TTC549 (cell line): ENCODE data around the gene PDX1.

ENCODE experiments used
- FAIRE-seq: peaks from 2 replicates; lab custom pipeline; 2012; peaks lifted over from hg19 to GRCh38; lab: Jason Lieb, UNC

PDX1 gene

DNA sequence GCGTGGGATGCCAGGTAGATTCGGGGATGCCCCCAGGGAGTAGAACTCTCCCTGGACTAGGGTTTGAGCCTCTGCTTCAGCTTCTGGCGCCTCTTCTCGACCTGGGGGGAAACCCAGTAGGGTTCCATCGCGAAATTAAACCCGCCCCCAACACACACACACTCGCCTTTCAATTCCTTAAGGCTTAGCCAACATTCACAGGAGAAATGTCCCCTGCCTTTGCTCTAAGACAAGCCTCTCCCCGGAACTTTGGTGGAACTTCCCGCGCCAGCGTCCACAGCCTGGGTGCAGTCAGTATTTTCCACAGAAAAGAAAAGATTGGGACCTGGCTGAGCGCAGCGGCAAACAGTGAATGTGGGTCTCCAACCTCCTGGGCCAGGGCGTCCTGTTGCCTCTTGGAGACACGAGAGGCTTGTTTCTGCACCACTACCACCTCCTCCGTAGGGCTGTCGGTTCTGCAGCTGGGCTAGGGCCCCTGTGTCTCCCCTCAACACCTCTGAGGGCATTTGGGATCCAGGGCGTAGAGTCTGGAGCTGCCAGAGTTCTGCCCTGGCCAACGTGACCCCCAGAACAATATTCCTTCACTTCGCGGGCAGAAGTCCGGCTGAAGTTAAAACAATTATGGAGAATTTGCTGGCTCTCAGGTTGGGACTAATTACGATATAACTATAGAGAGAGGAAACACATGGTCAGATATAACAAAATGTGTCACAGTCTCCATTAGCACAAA is 3.2 kb downstream of the PDX1 start:
- FAIRE-seq, result no peak

DNA sequence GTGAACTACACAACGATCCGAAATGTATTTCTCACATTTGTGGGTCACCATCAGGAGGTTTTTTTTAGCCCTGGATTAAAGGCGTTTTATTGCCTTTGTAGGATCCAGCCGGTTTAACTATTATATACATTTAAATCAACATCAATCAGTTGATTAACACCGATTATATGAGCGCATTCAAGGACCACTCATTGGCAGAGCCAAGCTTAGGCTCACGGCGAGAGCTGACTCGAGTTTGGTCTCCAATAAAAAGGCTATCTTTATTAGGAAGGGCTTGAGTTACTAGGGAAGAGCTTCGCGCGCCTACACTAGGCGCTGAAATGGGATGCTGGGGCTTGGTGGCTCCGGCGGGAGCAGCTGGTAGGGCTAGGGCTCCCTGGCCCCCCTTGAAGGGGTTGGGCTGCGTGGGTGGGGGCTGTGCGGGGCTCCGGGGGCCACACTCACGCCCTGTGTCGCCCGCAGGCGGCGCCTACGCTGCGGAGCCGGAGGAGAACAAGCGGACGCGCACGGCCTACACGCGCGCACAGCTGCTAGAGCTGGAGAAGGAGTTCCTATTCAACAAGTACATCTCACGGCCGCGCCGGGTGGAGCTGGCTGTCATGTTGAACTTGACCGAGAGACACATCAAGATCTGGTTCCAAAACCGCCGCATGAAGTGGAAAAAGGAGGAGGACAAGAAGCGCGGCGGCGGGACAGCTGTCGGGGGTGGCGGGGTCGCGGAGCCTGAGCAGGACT is 4.2 kb downstream of the PDX1 start:
- no peak for FAIRE-seq

DNA sequence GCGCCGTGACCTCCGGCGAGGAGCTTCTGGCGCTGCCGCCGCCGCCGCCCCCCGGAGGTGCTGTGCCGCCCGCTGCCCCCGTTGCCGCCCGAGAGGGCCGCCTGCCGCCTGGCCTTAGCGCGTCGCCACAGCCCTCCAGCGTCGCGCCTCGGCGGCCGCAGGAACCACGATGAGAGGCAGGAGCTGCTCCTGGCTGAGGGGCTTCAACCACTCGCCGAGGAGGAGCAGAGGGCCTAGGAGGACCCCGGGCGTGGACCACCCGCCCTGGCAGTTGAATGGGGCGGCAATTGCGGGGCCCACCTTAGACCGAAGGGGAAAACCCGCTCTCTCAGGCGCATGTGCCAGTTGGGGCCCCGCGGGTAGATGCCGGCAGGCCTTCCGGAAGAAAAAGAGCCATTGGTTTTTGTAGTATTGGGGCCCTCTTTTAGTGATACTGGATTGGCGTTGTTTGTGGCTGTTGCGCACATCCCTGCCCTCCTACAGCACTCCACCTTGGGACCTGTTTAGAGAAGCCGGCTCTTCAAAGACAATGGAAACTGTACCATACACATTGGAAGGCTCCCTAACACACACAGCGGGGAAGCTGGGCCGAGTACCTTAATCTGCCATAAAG is 4.8 kb downstream of the PDX1 start:
- FAIRE-seq, result no peak

DNA sequence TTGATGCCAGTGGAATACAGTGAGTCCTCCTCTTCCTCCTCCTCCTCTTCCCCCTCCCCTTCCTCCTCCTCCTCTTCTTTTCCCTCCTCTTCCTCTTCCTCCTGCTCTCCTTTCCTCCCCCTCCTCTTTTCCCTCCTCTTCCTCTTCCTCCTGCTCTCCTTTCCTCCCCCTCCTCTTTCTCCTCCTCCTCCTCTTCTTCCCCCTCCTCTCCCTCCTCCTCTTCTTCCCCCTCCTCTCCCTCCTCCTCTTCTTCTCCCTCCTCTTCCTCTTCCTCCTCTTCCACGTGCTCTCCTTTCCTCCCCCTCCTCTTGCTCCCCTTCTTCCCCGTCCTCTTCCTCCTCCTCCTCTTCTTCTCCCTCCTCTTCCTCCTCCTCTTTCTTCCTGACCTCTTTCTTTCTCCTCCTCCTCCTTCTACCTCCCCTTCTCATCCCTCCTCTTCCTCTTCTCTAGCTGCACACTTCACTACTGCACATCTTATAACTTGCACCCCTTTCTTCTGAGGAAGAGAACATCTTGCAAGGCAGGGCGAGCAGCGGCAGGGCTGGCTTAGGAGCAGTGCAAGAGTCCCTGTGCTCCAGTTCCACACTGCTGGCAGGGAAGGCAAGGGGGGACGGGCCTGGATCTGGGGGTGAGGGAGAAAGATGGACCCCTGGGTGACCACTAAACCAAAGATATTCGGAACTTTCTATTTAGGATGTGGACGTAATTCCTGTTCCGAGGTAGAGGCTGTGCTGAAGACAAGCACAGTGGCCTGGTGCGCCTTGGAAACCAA is 5.6 kb downstream of the PDX1 start:
- FAIRE-seq, result no peak

DNA sequence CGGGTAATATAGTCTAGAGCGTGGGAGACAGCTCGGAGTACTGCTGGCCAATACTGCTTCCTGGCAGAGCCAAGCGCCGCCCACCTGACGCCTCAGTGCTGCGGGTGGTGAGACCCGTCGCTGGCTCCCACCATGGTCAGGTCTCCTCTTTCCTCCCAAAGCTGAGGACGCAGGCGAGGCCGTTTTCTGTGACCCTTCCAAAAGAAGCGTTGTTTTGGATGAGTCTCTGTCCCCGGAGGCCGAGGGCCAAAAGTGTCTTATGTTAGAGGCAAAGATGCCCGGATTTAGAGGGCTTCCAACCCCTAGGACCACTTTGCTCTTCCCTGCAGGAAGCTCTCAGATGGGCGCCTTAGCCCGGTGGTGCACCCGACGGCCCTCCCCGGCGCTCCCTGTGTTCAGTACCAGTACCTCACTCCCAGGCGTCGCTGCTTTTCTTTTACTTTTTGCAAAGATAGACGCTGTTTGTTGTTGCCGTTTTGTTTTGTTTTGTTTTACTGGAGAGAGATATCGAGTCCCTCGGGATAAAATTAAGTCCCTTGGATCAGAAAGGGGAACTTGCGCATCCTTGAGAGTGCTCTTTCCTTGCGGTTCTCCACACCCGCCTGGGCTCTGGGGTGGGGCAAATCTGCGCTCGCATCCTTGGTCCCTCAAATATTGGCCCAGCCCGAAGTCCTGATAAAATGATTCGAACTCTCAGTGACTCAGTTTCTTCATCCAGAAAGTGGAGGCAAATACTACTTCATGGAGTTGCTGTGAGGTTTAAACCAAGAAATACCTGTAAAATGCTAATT is 7.0 kb downstream of the PDX1 start:
- FAIRE-seq, result no peak

DNA sequence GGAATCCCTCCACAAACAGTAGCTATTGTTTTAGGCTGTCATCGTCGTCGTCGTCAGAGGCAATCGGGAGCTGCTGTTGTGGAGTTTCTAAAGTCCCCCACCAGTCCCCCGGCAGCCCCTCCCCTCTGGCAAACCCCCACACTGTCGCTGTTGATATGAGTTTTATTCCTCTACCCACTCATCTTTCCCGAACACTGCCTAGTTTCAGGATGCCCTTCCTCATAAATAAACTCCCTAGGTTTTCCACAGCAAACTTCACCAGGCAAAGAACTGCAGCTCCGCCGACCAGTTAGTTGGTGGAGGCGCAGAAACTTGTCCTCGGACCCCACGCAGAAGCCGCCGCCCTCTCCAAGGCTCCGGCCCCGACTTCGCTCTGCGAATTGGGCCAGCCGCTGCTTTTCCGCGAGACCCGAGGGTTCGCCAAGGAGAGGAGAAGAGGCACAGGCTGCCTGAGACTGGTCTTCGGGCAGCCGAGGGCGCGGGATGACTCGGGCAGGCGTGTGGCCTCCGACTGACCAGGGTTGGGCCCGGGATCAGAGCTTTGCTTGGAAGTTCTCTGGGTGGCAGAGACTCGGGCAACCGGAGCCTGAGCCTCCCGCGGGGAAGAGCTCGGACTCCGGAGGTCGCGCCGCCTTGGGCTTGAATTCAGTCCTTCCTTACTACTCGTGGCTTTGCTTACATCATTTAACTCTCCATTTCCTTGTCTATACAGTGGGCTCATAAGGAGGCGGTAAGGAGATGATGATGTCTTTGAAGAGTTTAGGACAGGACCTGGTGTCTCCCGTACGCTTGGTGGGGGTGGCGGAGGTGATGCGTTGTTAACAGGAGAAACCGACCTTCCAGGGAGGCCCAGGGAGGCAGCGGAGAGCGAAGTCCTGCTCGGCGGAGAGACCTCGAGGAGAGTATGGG is 7.9 kb downstream of the PDX1 start:
- no peak for FAIRE-seq

DNA sequence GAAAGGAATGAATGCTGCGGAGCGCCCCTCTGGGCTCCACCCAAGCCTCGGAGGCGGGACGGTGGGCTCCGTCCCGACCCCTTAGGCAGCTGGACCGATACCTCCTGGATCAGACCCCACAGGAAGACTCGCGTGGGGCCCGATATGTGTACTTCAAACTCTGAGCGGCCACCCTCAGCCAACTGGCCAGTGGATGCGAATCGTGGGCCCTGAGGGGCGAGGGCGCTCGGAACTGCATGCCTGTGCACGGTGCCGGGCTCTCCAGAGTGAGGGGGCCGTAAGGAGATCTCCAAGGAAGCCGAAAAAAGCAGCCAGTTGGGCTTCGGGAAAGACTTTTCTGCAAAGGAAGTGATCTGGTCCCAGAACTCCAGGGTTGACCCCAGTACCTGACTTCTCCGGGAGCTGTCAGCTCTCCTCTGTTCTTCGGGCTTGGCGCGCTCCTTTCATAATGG is 8.6 kb downstream of the PDX1 start:
- FAIRE-seq, result no peak

GRCh38 chr13:27928805-27929753 is 9.3 kb downstream of the PDX1 start:
- no peak for FAIRE-seq

- FAIRE-seq, result no peak
These were observed 10.1 kb downstream of the PDX1 start for GRCh38 chr13:27929868-27930267.

- no peak for FAIRE-seq
These were observed 13.3 kb downstream of the PDX1 start for GRCh38 chr13:27933118-27933517.

DNA sequence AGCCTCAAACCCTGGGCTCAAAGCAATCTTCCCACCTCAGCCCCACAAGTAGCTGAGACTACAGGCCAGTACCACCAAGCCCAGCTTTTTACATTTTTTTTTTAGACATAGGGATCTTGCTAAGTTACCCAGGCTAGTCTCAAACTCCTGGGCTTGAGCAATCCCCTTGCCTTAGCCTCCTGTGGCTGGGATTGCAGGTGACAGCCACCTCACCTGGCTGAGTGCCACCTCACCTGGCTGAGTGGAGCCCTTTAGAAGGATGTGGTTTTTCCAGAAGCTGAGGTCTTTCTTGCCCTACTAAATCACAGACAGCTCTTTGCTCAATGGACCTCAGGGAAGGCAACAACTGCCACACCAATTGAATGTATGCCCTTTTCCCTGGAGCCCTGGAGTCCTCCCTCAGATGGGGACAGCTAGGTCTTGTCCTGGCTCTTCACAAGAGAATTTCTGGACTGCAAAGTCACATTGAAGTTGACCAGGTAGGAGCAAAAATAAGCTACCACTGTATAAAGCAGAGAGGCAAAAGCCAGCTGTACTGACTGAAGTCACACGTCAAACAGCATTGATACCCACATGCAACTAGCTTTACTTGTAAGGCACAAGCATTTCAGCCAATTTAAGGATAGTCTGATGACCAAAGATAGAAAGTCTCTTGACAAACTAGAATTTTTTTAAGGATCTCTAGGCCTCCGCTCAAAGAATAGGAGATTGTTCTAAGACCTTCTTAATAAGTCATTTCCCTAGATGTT is 14.0 kb downstream of the PDX1 start:
- no peak for FAIRE-seq

GRCh38 chr13:27942972-27943371 is 23.2 kb downstream of the PDX1 start:
- FAIRE-seq, result no peak

- no peak for FAIRE-seq
These were observed 33.3 kb downstream of the PDX1 start for GRCh38 chr13:27952876-27953675.

GRCh38 chr13:27953676-27954405 is 34.0 kb downstream of the PDX1 start:
- FAIRE-seq, result no peak

DNA sequence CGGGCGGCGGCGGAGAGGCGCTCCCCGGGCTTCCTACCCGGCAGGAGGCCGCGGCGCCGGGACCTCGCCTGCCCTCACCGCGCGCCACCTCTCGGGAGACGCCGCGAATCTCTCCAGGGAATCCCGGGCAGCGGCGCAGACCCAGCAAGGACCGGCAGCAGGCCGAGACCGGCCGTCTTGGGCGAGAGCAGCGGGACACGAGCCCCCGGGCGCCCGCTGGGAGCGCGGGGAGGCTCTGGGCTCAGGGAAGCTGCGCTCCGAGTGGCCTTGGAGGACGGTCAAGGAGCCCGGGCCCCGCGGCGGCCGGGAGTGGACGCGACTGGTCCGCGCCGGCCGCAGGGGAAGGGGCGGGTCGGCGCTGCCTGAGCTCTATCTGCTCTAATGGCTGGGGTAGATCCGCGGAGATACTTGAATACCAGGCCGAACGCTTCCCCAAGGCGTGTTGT is 34.6 kb downstream of the PDX1 start:
- no peak for FAIRE-seq

DNA sequence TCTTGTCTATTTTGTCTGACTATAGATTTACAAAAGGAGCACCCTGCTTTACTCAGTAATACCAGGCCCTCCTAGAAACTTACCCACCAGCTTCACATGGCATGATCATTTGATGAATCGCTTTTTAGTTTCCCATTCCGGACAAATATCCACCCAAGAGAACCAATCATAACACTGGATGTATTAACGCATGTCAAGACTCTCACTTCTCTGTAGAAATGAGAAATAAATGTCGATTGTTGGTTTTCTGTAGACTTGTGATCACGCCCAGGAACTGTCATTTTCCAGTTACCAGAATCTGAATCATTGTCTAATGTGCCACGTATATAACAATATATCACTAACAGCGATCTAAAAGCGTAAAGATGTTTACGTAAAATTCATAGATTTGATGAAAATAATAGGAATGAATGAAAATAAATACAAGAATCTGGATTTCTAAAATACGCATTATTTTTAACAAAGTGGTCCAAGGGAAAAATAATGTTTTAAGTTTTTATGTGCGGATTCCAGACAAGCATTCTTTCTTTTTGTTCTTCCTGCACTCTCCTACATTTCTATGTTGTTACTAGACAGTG is 35.3 kb downstream of the PDX1 start:
- no peak for FAIRE-seq
